Endothelial cell of umbilical vein (primary cell): Measurements from ENCODE around the gene TMEM178B. TPM values are rescaled to one million over a fixed set of nuclear protein-coding genes. Genes with fewer than 3 reads are reported as not detected.

Source experiments
- BruUV-seq: library from RNA; stranded (reverse); fragments of 400-500 nt; replicated peaks from 2 replicates; lab custom pipeline; 2021; lab: Mats Ljungman, UMichigan
- CTCF ChIA-PET: fragments of 300-600, 350-600 bp; sonication (Branson Sonifier 250); formaldehyde crosslinking; loops from one replicate; lab custom pipeline; 2021; ENCODE audit warnings: antibody characterized with exemption, inconsistent platforms; lab: Charles Lee
- POLR2A ChIA-PET: fragments of 300-600, 350-600 bp; sonication (Branson Sonifier 250); formaldehyde crosslinking; loops from one replicate; lab custom pipeline; 2021; ENCODE audit warnings: antibody characterized with exemption, inconsistent platforms; lab: Charles Lee
- DNase-seq: peaks from one replicate; pipeline ENCODE4 v3.0.0-alpha.2; 2011; ENCODE audit warnings: low read depth, low spot score
- FAIRE-seq: peaks from 2 replicates; lab custom pipeline; 2011; peaks lifted over from hg19 to GRCh38; lab: Jason Lieb, UNC
- H2AFZ ChIP-seq: 2 replicates; pipeline ENCODE4 v1.6.0; 2012; ENCODE audit warnings: low read depth, low read length, control low read depth, inconsistent platforms
- H3K27ac ChIP-seq: 2 replicates; pipeline ENCODE4 v1.5.1; 2011; ENCODE audit warnings: low read depth, mild to moderate bottlenecking, control low read depth, low read length, moderate library complexity; ENCODE audit not compliant: insufficient read depth
- H3K27me3 ChIP-seq, 2 experiments: 2 replicates each; pipeline versions ENCODE4 v1.6.0 to v1.6.1; 2011; ENCODE audit warnings: low read length in 2 of 2, mixed read lengths in 1 of 2; ENCODE audit not compliant: control insufficient read depth in 2 of 2, insufficient read depth in 2 of 2
- H3K36me3 ChIP-seq, 2 experiments: 2 replicates in 1 of 2; 3 replicates in 1 of 2; pipeline ENCODE4 v1.5.1; 2011; ENCODE audit warnings: low read length in 2 of 2, mild to moderate bottlenecking in 1 of 2, moderate library complexity in 1 of 2; ENCODE audit not compliant: control insufficient read depth in 2 of 2, insufficient read depth in 2 of 2; ENCODE audit errors: extremely low read depth in 1 of 2
- H3K4me1 ChIP-seq: 3 replicates; pipeline ENCODE4 v1.5.1; 2011; ENCODE audit warnings: mild to moderate bottlenecking, low read length; ENCODE audit not compliant: control insufficient read depth, insufficient read depth; ENCODE audit errors: extremely low read depth
- H3K4me2 ChIP-seq: 2 replicates; pipeline ENCODE4 v1.6.1; 2011; ENCODE audit warnings: low read length, control low read depth, mixed read lengths; ENCODE audit not compliant: insufficient read depth
- H3K4me3 ChIP-seq, 3 experiments: fragments of 200-600 bp in 1 of 3; sonication (generic), shearing (Covaris generic) in 1 of 3; replicated peaks in 1 of 3; 2 replicates each; pipeline ENCODE4 v1.5.1; 2011 to 2016; ENCODE audit warnings: control low read depth in 3 of 3, low read length in 3 of 3, mild to moderate bottlenecking in 2 of 3, inconsistent platforms in 1 of 3, low read depth in 1 of 3, moderate library complexity in 1 of 3; ENCODE audit not compliant: insufficient read depth in 1 of 3
- H3K79me2 ChIP-seq: 2 replicates; pipeline ENCODE4 v1.6.0; 2012; ENCODE audit warnings: low read length, inconsistent platforms; ENCODE audit not compliant: control insufficient read depth, insufficient read depth
- H3K9ac ChIP-seq: replicated peaks from 2 replicates; pipeline ENCODE3; 2011; ENCODE audit warnings: low read length, control low read depth; ENCODE audit not compliant: insufficient read depth; ENCODE audit errors: extremely low read depth
- H3K9me1 ChIP-seq: replicated peaks from 3 replicates; pipeline ENCODE4 v1.6.0; 2011; ENCODE audit warnings: mild to moderate bottlenecking, low read length; ENCODE audit not compliant: control insufficient read depth, insufficient read depth; ENCODE audit errors: extremely low read depth
- H3K9me3 ChIP-seq: replicated peaks from 2 replicates; pipeline ENCODE4 v1.5.1; 2012; ENCODE audit warnings: low read length, inconsistent platforms; ENCODE audit not compliant: control insufficient read depth, insufficient read depth
- H4K20me1 ChIP-seq: replicated peaks from 2 replicates; pipeline ENCODE3; 2011; ENCODE audit warnings: mild to moderate bottlenecking, low read length; ENCODE audit not compliant: control insufficient read depth, insufficient read depth; ENCODE audit errors: extremely low read depth
- CTCF ChIP-seq, 2 donors: IDR thresholded peaks; 1 replicate in 1 of 2; 2 replicates in 1 of 2; pipeline ENCODE4 v1.5.1; 2011; ENCODE audit warnings: low read length in 2 of 2, mild to moderate bottlenecking in 2 of 2, moderate library complexity in 2 of 2, control low read depth in 1 of 2, inconsistent platforms in 1 of 2, low read depth in 1 of 2; ENCODE audit not compliant: insufficient read depth in 1 of 2; ENCODE audit errors: extremely low read depth in 1 of 2
- EZH2 ChIP-seq: IDR thresholded peaks from 2 replicates; pipeline ENCODE4 v1.6.1; 2012; ENCODE audit warnings: borderline replicate concordance, low read depth, mild to moderate bottlenecking, moderate library complexity, low read length, inconsistent platforms; ENCODE audit not compliant: severe bottlenecking
- FOS ChIP-seq: IDR thresholded peaks from 2 replicates; pipeline ENCODE4 v1.6.1; 2011; ENCODE audit warnings: mild to moderate bottlenecking, low read length, moderate library complexity, borderline replicate concordance; ENCODE audit not compliant: insufficient read depth
- GATA2 ChIP-seq: IDR thresholded peaks from 2 replicates; pipeline ENCODE4 v1.7.0; 2011; ENCODE audit warnings: low read depth, mild to moderate bottlenecking, moderate library complexity, mixed read lengths, low read length; ENCODE audit not compliant: insufficient read length, insufficient read depth
- JUN ChIP-seq: IDR thresholded peaks from 2 replicates; pipeline ENCODE4 v1.6.1; 2011; ENCODE audit warnings: borderline replicate concordance, low read depth; ENCODE audit not compliant: insufficient read length, insufficient read depth
- MYC ChIP-seq: IDR thresholded peaks from one replicate; pipeline ENCODE4 v1.6.1; 2011; ENCODE audit warnings: mild to moderate bottlenecking, low read depth, low read length
- POLR2A ChIP-seq: IDR thresholded peaks from 2 replicates; pipeline ENCODE4 v1.6.1; 2012; ENCODE audit warnings: low read depth, mild to moderate bottlenecking, control low read depth, low read length
- POLR2AphosphoS5 ChIP-seq: IDR thresholded peaks from 2 replicates; pipeline ENCODE4 v1.6.1; 2012; ENCODE audit warnings: low read depth, mild to moderate bottlenecking, control low read depth, low read length, moderate library complexity; ENCODE audit not compliant: insufficient read depth
- dilution Hi-C: fragments of 300-500 bp; cut with MboI; formaldehyde crosslinking; loops from one replicate; pipeline ENCODE4 v1.15.0; 2019; ENCODE audit warnings: low sequenced_read_pairs; ENCODE audit not compliant: extremely low pct_ligation_motif_present
- intact Hi-C: fragments of 100-400 bp; cut with micrococcal nuclease; formaldehyde crosslinking; loops from one replicate; pipeline ENCODE4 v1.10.0; 2022
- polyA plus RNA-seq, 4 experiments: library from polyadenylated mRNA; depleted of rRNA in 3 of 4; stranded (reverse) in 3 of 4; unstranded in 1 of 4; fragments of >200 nt; gene quantifications; 2 replicates each; pipeline versions ENCODE4 v1.2.1 to v1.2.3, GENCODE V29; 2011 to 2012; ENCODE audit warnings: missing spikeins in 1 of 4
- total RNA-seq: library from RNA; stranded (reverse); gene quantifications from 2 replicates; pipeline ENCODE4 v1.2.3, GENCODE V29; 2021
- TF ChIP-seq, protein P1 (sequence below): IDR thresholded peaks from 2 replicates; pipeline ENCODE4 v1.6.1; 2011; ENCODE audit not compliant: insufficient read depth, insufficient read length

Gene TMEM178B
- total and polyA plus RNA-seq, 2 donors (not counting 3 experiments of a cell fraction or from before 2014, with no cell fraction given), result not detected

GRCh38 chr7:141463986-141464385, 390.1 kb downstream of the TMEM178B start:
- no peaks in the 10 kb centered on the region for H3K4me1 ChIP-seq
- ChIA-PET CTCF (no interaction called here), POLR2A (no interaction called here)
- H3K27ac ChIP-seq, result no peak overlapping the region
- no peak overlapping the region for H3K4me3 ChIP-seq
- no peaks in the 10 kb centered on the region for H3K36me3 ChIP-seq
- H3K9ac ChIP-seq, result no peak overlapping the region
- no peaks in the 10 kb centered on the region for H3K79me2 ChIP-seq
- H3K9me1 ChIP-seq, result no peaks in the 10 kb centered on the region
- H3K27me3 ChIP-seq, result no peaks in the 10 kb centered on the region
- no peak overlapping the region for H3K4me2 ChIP-seq
- no peaks in the 10 kb centered on the region for H4K20me1 ChIP-seq
- BruUV-seq, result no TSS peak
- intact Hi-C loops (no loop called here), dilution Hi-C loops (no loop called here)
- no peak for FAIRE-seq
- H3K9me3 ChIP-seq, result no peaks in the 10 kb centered on the region
- no peak for DNase-seq
- TF ChIP-seq MYC (no peak), CTCF (IDR thresholded peaks at IDR 0.05; ENCODE audit: extremely low read depth in 1 of 2, insufficient read depth in 1 of 2, low read depth in 1 of 2, low read length in 2 of 2) (no peak), POLR2A (no peak), GATA2 (no peak), POLR2AphosphoS5 (no peak), EZH2 (no peak), FOS (no peak), JUN (no peak)
- TF ChIP-seq, protein P1, sequence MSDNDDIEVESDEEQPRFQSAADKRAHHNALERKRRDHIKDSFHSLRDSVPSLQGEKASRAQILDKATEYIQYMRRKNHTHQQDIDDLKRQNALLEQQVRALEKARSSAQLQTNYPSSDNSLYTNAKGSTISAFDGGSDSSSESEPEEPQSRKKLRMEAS, result no peak
- no peak overlapping the region for H2AFZ ChIP-seq
